K562 (cell line): ENCODE measurements around the gene DSE. TPM values are rescaled to one million over a fixed set of nuclear protein-coding genes. Genes with fewer than 3 reads are reported as not detected.

Experiments
- CREM ChIP-seq: IDR thresholded peaks from 2 replicates; pipeline ENCODE4 v1.6.1; 2014; ENCODE audit warnings: antibody characterized with exemption, low read depth
- EHMT2 ChIP-seq: fragments of 450-650 bp; IDR thresholded peaks from 2 replicates; pipeline ENCODE4 v1.6.1; 2018; ENCODE audit warnings: antibody characterized with exemption
- ELF2 ChIP-seq: fragments of 250-450 bp; sonication (Bioruptor Pico); IDR thresholded peaks from 2 replicates; pipeline ENCODE4 v1.5.0; 2021; ENCODE audit warnings: mild to moderate bottlenecking
- HNRNPK ChIP-seq: fragments of 200-400 bp; formaldehyde crosslinking; IDR thresholded peaks from one replicate; pipeline ENCODE4 v1.6.1; 2018; ENCODE audit warnings: mild to moderate bottlenecking, low read depth, low read length; ENCODE audit not compliant: poor library complexity, severe bottlenecking
- JUN ChIP-seq, 2 experiments: sonication (generic) in 1 of 2; formaldehyde crosslinking in 1 of 2; IDR thresholded peaks; 2 replicates each; pipeline versions ENCODE4 v1.6.1 to v1.8.0; 2012 to 2022; ENCODE audit warnings: borderline replicate concordance in 2 of 2, mild to moderate bottlenecking in 2 of 2, improper control_type of control experiment in 1 of 2, low read depth in 1 of 2, low read length in 1 of 2, missing genetic modification reagents in 1 of 2
- KLF16 ChIP-seq: IDR thresholded peaks from 2 replicates; pipeline ENCODE4 v1.6.1; 2016; ENCODE audit warnings: antibody characterized with exemption
- MYC ChIP-seq, 2 experiments: fragments of 250-450 bp in 1 of 2; sonication (Bioruptor Pico) in 1 of 2; IDR thresholded peaks; 2 replicates each; pipeline versions ENCODE4 v1.5.1 to v1.6.1; 2012 to 2021; ENCODE audit warnings: low read depth in 2 of 2, borderline replicate concordance in 1 of 2, improper control_type of control experiment in 1 of 2, low read length in 1 of 2, mild to moderate bottlenecking in 1 of 2, moderate library complexity in 1 of 2
- NCOA2 ChIP-seq, 2 experiments: fragments of 450-650 bp; IDR thresholded peaks; 2 replicates each; pipeline ENCODE4 v1.6.1; 2018; ENCODE audit warnings: mild to moderate bottlenecking in 2 of 2, moderate library complexity in 1 of 2; ENCODE audit not compliant: partially characterized antibody in 2 of 2
- POLR3A ChIP-seq: IDR thresholded peaks from 2 replicates; pipeline ENCODE4 v1.6.1; 2011; ENCODE audit warnings: borderline replicate concordance, mild to moderate bottlenecking, moderate library complexity; ENCODE audit not compliant: insufficient read length, insufficient read depth; ENCODE audit errors: extremely low read depth
- RHOXF2B ChIP-seq: fragments of 250-450 bp; sonication (Bioruptor Pico); conservative IDR thresholded peaks from 2 replicates; pipeline ENCODE4 v1.5.1; 2021
- TEAD2 ChIP-seq: fragments of 450-650 bp; IDR thresholded peaks from 2 replicates; pipeline ENCODE4 v1.6.1; 2016; ENCODE audit warnings: missing genetic modification characterization, control low read depth, missing compliant biosample characterization
- TOE1 ChIP-seq, 2 experiments: fragments of 450-650 bp in 1 of 2; sonication (generic) in 1 of 2; formaldehyde crosslinking in 1 of 2; IDR thresholded peaks; 2 replicates each; pipeline versions ENCODE4 v1.7.1 to v1.8.0; 2016 to 2022; ENCODE audit warnings: borderline replicate concordance in 2 of 2, mild to moderate bottlenecking in 2 of 2, antibody characterized with exemption in 1 of 2, inconsistent platforms in 1 of 2, low read depth in 1 of 2, missing genetic modification reagents in 1 of 2, moderate library complexity in 1 of 2
- YBX1 ChIP-seq: fragments of 450-650 bp; IDR thresholded peaks from 2 replicates; pipeline ENCODE4 v1.7.1; 2016; ENCODE audit warnings: mild to moderate bottlenecking
- ZC3H4 ChIP-seq: sonication (generic); formaldehyde crosslinking; IDR thresholded peaks from 2 replicates; pipeline ENCODE4 v1.9.0; 2021; ENCODE audit warnings: missing genetic modification reagents, borderline replicate concordance
- ZNF143 ChIP-seq: sonication (generic); formaldehyde crosslinking; IDR thresholded peaks from 2 replicates; pipeline ENCODE4 v1.9.0; 2022; ENCODE audit warnings: mild to moderate bottlenecking, missing genetic modification reagents
- polyA plus RNA-seq, 8 experiments: library from polyadenylated mRNA; depleted of rRNA in 4 of 8; stranded (reverse) in 5 of 8; unstranded in 3 of 8; fragments of >200 nt; fragmentation: Nextera tagmentation in 2 of 8; fragmentation: Illumina TruSeq in 1 of 8; extraction: Ambion mirVana in 2 of 8; extraction: Trizol in 1 of 8; gene quantifications; 2 replicates each; pipeline versions ENCODE4 v1.2.1 to v1.2.3, GENCODE V29; 2011 to 2014; ENCODE audit warnings: inconsistent platforms in 1 of 8, missing spikeins in 1 of 8
- total RNA-seq, 7 experiments: library from RNA; depleted of rRNA in 6 of 7; stranded (reverse); fragments of >200 nt in 6 of 7; fragmentation: Illumina TruSeq in 2 of 7; extraction: Trizol in 2 of 7; gene quantifications; 2 replicates each; pipeline versions ENCODE4 v1.2.1 to v1.2.3, GENCODE V29; 2011 to 2021; ENCODE audit warnings: low replicate concordance in 1 of 7
- TF ChIP-seq, protein P1 (sequence below): conservative IDR thresholded peaks from 2 replicates; pipeline ENCODE4 v1.6.1; 2011; ENCODE audit warnings: low read depth, mild to moderate bottlenecking, low read length; ENCODE audit not compliant: control insufficient read depth
- TF ChIP-seq, protein P2 (sequence below): sonication (generic); formaldehyde crosslinking; IDR thresholded peaks from 2 replicates; pipeline ENCODE4 v1.8.1; 2023; ENCODE audit warnings: mild to moderate bottlenecking, missing genetic modification reagents, moderate library complexity
- TF ChIP-seq, protein P3 (sequence below): fragments of 450-650 bp; IDR thresholded peaks from 2 replicates; pipeline ENCODE4 v1.6.1; 2018; ENCODE audit not compliant: partially characterized antibody
- TF ChIP-seq, protein P4 (sequence below): fragments of 450-650 bp; formaldehyde crosslinking; IDR thresholded peaks from 2 replicates; pipeline ENCODE4 v1.4.0; 2022; ENCODE audit warnings: missing genetic modification characterization

The DSE gene
- total and polyA plus RNA-seq, 9 of the 15 experiments (the other 6 are each of a cell fraction or from before 2014, with no cell fraction given) = 0.49 to 1.7 (median 0.79) TPM

DNA sequence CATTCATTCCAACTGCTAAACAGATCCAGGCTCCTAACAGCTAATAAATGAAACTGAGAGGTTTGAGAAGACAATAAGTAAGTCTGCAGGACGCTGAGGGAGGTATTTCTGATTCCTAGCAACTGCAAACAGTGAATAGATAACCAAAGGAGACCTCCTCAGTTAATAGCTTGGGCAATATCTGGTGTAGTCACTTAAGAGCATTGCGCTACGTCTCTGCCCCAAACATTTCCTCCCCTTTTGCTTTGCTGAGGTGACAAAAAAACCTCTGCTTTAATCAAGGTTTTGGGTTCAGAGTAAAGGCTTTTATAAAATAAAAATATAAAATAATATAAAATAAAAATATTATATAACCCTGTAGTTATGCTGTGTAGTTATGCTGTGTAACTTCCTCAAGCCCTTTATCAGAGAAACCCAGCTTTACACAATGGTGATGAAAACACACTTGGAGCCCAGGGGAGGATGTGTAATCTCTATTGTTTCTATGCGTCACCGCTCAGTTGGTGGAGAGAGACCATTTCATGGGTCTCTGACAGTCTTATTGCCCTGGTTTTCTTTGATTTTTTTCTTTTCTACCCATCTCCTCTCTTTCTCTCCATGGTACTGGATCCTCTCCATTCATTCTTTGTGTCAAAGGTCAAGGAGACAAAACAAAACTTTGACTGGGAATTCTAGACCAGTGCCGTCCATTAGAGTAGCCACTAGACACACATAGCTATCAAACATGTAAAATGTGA lies 121.8 kb downstream of the DSE start (continued):
- TF ChIP-seq, protein P1, sequence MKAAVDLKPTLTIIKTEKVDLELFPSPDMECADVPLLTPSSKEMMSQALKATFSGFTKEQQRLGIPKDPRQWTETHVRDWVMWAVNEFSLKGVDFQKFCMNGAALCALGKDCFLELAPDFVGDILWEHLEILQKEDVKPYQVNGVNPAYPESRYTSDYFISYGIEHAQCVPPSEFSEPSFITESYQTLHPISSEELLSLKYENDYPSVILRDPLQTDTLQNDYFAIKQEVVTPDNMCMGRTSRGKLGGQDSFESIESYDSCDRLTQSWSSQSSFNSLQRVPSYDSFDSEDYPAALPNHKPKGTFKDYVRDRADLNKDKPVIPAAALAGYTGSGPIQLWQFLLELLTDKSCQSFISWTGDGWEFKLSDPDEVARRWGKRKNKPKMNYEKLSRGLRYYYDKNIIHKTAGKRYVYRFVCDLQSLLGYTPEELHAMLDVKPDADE = no peak
- no peak for TF ChIP-seq HNRNPK
- TF ChIP-seq NCOA2 (IDR thresholded peaks at IDR 0.05; ENCODE audit: partially characterized antibody in 2 of 2) = peak in 1 of 2 experiments; percentile 57
- no peak for TF ChIP-seq TOE1 (IDR thresholded peaks at IDR 0.05; ENCODE audit: borderline replicate concordance)
- TF ChIP-seq TOE1 (CRISPR knock-in tag; IDR thresholded peaks at IDR 0.05; ENCODE audit: borderline replicate concordance, low read depth) = no peak
- peak; percentile 82 for TF ChIP-seq CREM
- TF ChIP-seq, protein P2, sequence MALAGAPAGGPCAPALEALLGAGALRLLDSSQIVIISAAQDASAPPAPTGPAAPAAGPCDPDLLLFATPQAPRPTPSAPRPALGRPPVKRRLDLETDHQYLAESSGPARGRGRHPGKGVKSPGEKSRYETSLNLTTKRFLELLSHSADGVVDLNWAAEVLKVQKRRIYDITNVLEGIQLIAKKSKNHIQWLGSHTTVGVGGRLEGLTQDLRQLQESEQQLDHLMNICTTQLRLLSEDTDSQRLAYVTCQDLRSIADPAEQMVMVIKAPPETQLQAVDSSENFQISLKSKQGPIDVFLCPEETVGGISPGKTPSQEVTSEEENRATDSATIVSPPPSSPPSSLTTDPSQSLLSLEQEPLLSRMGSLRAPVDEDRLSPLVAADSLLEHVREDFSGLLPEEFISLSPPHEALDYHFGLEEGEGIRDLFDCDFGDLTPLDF (CRISPR knock-in tag) = no peak
- TF ChIP-seq MYC (IDR thresholded peaks at IDR 0.05; ENCODE audit: low read depth, low read length) = no peak
- TF ChIP-seq MYC (CRISPR knock-in tag; IDR thresholded peaks at IDR 0.05; ENCODE audit: borderline replicate concordance, low read depth) = no peak
- peak; percentile 87 for TF ChIP-seq EHMT2
- TF ChIP-seq ZNF143 (CRISPR knock-in tag) = no peak
- TF ChIP-seq, protein P3, sequence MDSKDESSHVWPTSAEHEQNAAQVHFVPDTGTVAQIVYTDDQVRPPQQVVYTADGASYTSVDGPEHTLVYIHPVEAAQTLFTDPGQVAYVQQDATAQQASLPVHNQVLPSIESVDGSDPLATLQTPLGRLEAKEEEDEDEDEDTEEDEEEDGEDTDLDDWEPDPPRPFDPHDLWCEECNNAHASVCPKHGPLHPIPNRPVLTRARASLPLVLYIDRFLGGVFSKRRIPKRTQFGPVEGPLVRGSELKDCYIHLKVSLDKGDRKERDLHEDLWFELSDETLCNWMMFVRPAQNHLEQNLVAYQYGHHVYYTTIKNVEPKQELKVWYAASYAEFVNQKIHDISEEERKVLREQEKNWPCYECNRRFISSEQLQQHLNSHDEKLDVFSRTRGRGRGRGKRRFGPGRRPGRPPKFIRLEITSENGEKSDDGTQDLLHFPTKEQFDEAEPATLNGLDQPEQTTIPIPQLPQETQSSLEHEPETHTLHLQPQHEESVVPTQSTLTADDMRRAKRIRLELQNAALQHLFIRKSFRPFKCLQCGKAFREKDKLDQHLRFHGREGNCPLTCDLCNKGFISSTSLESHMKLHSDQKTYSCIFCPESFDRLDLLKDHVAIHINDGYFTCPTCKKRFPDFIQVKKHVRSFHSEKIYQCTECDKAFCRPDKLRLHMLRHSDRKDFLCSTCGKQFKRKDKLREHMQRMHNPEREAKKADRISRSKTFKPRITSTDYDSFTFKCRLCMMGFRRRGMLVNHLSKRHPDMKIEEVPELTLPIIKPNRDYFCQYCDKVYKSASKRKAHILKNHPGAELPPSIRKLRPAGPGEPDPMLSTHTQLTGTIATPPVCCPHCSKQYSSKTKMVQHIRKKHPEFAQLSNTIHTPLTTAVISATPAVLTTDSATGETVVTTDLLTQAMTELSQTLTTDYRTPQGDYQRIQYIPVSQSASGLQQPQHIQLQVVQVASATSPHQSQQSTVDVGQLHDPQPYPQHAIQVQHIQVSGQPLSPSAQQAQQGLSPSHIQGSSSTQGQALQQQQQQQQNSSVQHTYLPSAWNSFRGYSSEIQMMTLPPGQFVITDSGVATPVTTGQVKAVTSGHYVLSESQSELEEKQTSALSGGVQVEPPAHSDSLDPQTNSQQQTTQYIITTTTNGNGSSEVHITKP = no peak
- TF ChIP-seq, protein P4, sequence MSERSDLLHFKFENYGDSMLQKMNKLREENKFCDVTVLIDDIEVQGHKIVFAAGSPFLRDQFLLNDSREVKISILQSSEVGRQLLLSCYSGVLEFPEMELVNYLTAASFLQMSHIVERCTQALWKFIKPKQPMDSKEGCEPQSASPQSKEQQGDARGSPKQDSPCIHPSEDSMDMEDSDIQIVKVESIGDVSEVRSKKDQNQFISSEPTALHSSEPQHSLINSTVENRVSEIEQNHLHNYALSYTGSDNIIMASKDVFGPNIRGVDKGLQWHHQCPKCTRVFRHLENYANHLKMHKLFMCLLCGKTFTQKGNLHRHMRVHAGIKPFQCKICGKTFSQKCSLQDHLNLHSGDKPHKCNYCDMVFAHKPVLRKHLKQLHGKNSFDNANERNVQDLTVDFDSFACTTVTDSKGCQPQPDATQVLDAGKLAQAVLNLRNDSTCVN = no peak
- peak; percentile 90 for TF ChIP-seq JUN (IDR thresholded peaks at IDR 0.05; ENCODE audit: borderline replicate concordance, low read depth, low read length)
- TF ChIP-seq JUN (CRISPR knock-in tag; IDR thresholded peaks at IDR 0.05; ENCODE audit: borderline replicate concordance) = no peak
- TF ChIP-seq POLR3A = no peak
- TF ChIP-seq ZC3H4 (CRISPR knock-in tag) = no peak
- no peak for TF ChIP-seq TEAD2 (tag)
- TF ChIP-seq RHOXF2B (CRISPR knock-in tag) = no peak
- peak; percentile 49; the same call in 1 of the 2 replicates for TF ChIP-seq KLF16
- TF ChIP-seq ELF2 (CRISPR knock-in tag) = no peak
- TF ChIP-seq YBX1 = no peak
